Ishikawa (cell line): ENCODE measurements around the gene EPM2A.

Source experiments
- CEBPB ChIP-seq: IDR thresholded peaks from 2 replicates; pipeline ENCODE4 v1.6.1; 2012
- CREB1 ChIP-seq: IDR thresholded peaks from 2 replicates; pipeline ENCODE4 v1.6.1; 2012; ENCODE audit warnings: low read depth
- EGR1 ChIP-seq: IDR thresholded peaks from 2 replicates; pipeline ENCODE4 v1.6.1; 2012
- EP300 ChIP-seq: IDR thresholded peaks from 2 replicates; pipeline ENCODE4 v1.6.1; 2012; ENCODE audit warnings: borderline replicate concordance
- FOXM1 ChIP-seq: IDR thresholded peaks from 2 replicates; pipeline ENCODE4 v1.6.1; 2012; ENCODE audit warnings: low read depth, borderline replicate concordance
- MAX ChIP-seq: IDR thresholded peaks from 2 replicates; pipeline ENCODE4 v1.6.1; 2012
- NFIC ChIP-seq: IDR thresholded peaks from 2 replicates; pipeline ENCODE4 v1.6.1; 2012
- RAD21 ChIP-seq: IDR thresholded peaks from 2 replicates; pipeline ENCODE4 v1.6.1; 2012; ENCODE audit warnings: low read depth
- REST ChIP-seq: IDR thresholded peaks from 2 replicates; pipeline ENCODE4 v1.6.1; 2012; ENCODE audit warnings: low read depth, mild to moderate bottlenecking
- TAF1 ChIP-seq: IDR thresholded peaks from 2 replicates; pipeline ENCODE4 v1.6.1; 2012; ENCODE audit warnings: low read depth, mild to moderate bottlenecking
- TCF12 ChIP-seq: IDR thresholded peaks from 2 replicates; pipeline ENCODE4 v1.6.1; 2012; ENCODE audit warnings: low read depth
- TEAD4 ChIP-seq: IDR thresholded peaks from 2 replicates; pipeline ENCODE4 v1.6.1; 2012
- USF1 ChIP-seq: IDR thresholded peaks from 2 replicates; pipeline ENCODE4 v1.6.1; 2012
- YY1 ChIP-seq: IDR thresholded peaks from 2 replicates; pipeline ENCODE4 v1.6.1; 2012; ENCODE audit warnings: low read depth
- ZBTB7A ChIP-seq: IDR thresholded peaks from 2 replicates; pipeline ENCODE4 v1.6.1; 2012; ENCODE audit warnings: low read depth

The EPM2A gene

GRCh38 chr6:145722190-145722589 is 13.1 kb downstream of the EPM2A start:
- no peak for TF ChIP-seq ZBTB7A
- TF ChIP-seq RAD21, result no peak
- TF ChIP-seq EGR1, result no peak
- TF ChIP-seq USF1, result no peak
- TF ChIP-seq YY1, result no peak
- no peak for TF ChIP-seq TCF12
- TF ChIP-seq REST, result no peak
- no peak for TF ChIP-seq CEBPB
- TF ChIP-seq FOXM1, result no peak
- no peak for TF ChIP-seq TEAD4

- TF ChIP-seq RAD21, result no peak
- TF ChIP-seq ZBTB7A, result no peak
- no peak for TF ChIP-seq EGR1
- TF ChIP-seq MAX, result no peak
- no peak for TF ChIP-seq EP300
Observed at GRCh38 chr6:145721144-145721543, 14.2 kb downstream of the EPM2A start.

GRCh38 chr6:145715426-145715825 is 19.9 kb downstream of the EPM2A start:
- TF ChIP-seq EP300, result no peak
- no peak for TF ChIP-seq EGR1

GRCh38 chr6:145714731-145715130 is 20.6 kb downstream of the EPM2A start:
- TF ChIP-seq TAF1 (no peak), NFIC (no peak), TEAD4 (no peak), EGR1 (no peak), CREB1 (no peak), REST (no peak), TCF12 (no peak), YY1 (no peak), MAX (no peak), USF1 (no peak), EP300 (no peak), CEBPB (no peak), ZBTB7A (no peak), FOXM1 (no peak), RAD21 (no peak)

- TF ChIP-seq YY1 (no peak), USF1 (no peak), RAD21 (no peak), REST (no peak), TAF1 (no peak)
Observed at GRCh38 chr6:145713773-145714172, 21.5 kb downstream of the EPM2A start.
